HG03175 (cell line): ENCODE data around the gene ANKRD65.
"Not testable (repeated sequence)": the region's sequence is repeated elsewhere in the genome, so short reads cannot be mapped to it uniquely, and the experiment has no call there.

Experiments
- ATAC-seq: cut with Tn5 transposase; IDR thresholded peaks from one replicate; pipeline ENCODE4 v1.9.1; 2021; ENCODE audit warnings: mild to moderate bottlenecking, moderate library complexity; ENCODE audit not compliant: unreplicated experiment

The ANKRD65 gene

DNA sequence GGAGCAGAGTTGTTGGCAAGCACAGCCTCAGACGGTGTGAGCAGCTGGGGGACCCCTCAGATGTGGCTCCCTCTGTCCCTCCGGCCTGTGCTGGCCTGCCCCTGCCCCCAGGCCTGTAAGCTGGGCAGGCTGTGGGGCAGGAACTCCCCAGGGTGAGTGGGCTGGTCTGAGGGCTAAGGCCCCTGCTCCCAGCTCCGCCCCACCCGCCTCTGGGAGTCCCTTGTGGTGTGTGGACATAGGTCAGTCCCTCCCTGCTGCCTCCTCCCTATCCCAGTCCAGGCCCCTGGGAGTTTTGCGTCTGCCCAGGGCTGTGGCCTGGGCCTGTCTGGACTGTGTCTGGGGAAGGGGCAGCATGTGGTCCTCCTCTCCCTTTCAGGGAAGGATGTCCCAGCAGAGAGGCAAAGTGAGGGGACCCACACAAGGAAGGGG, 10.8 kb upstream of the ANKRD65 start:
- ATAC-seq, result no peak

DNA sequence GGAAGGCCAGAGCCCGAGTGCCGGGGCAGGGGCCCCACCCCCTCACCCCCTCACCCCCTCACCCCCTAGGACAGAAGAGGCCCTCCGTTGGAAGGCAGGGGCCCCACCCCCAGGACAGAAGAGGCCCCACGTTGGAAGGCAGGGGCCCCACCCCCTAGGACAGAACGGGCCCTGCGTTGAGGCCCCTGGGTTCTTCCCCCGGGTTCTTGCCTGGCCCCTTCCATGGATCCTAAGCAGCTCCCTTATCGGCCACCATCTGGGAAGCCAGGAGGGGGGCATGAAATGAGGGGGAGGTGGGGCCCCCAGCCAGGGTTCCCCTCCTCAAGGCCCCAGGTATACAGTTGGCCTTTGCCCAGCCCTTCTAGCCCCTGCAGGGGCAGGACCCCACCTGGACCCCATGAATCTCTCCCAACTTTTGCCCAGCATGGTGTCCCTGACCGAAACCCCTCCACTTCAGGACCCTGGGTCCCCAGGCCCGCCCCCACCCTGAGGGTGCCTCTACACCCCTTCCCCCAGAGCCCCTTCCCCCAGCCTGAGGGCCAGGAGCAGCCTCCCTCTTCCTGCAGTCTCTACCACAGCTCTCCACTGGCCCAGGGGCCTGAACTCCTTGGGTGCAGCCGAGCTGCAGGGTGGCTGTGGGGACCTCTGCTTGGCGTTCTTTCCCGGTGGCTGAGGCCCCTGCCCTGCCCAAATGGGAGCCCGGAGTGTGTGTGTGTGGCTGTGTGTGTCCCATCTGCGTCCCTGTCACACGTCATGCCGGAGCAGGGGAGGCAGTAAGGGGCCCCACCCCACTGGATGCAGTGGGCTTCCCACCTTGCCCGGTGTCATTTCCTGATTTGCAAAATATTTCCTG, 10.1 kb upstream of the ANKRD65 start:
- no peak for ATAC-seq

DNA sequence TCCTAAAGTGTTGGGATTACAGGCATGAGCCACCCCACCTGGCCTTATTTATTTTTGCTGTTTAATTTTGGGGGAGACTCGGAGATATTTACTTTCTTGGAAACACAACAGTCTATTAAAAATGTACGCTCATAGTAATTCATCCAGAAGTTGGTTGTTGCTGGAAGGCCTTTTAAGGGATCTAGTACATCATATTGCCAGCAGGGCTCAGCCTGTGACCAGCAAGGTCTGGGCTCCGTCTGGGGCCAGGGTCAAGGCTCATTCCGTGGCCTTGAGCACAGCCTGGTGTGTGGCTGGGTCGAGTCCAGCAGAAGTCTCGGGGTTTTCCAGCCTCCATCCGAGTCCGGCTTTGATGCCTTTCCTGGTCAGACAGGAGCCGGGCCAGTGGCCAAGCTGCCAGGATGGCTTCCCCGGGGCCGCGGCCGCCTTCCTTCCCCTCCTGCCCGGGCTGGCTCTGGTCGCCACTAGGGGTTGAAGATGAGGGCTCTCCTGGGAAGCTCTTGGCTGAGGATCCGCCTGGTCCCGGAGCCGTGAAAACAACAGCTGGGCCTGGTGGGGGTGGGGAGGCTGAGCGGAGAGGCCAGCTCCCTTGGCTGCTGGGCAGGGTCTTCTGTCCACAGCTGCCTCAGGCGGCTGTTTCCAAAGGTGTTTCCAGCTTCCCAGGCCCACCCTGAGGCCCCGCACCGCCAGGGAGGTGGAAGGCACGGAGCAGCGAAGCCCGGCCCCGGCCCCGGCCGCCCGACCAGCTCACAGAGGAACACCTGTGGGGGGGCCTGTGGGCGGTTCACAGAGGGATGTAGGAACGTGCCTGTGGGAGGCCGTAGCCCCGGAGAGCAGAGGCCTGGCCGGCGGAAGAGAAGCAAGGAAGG, 9.3 kb upstream of the ANKRD65 start:
- no peak for ATAC-seq

DNA sequence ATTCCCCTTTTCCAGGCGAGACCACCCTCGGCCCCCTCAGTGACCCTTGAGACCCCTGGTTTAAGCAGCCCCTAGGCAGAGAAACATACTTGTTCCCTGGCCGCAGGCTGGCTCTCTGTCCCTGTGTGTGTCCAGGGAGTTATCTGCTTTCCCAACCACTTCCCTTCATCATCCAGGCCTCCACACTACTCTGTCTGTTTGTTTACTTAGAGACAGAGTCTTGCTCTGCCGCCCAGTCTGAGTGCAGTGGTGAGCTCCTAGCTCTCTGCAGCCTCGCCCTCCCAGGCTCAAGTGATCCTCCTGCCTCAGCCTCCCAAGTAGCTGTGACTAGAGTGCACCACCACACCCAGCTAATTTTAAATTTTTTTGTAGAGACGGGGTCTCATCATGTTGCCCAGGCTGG, 8.6 kb upstream of the ANKRD65 start:
- no peak for ATAC-seq

DNA sequence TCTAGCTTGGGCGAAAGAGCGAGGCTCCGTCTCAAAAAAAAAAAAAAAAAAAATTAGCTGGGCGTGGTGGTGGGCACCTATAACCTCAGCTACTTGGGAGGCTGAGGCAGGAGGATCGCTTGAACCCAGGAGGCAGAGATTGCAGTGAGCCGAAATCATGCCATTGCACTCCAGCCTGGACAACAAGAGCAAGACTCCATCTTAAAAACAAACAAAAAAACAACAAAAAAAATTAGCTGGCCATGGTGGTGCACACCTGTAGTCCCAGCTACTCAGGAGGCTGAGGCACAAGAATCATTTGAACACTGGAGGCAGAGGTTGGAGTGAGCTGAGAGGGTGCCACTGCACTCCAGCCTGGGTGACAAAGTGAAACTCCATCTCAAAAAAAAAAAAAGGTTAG, 7.9 kb upstream of the ANKRD65 start:
- ATAC-seq, result not testable (repeated sequence)

DNA sequence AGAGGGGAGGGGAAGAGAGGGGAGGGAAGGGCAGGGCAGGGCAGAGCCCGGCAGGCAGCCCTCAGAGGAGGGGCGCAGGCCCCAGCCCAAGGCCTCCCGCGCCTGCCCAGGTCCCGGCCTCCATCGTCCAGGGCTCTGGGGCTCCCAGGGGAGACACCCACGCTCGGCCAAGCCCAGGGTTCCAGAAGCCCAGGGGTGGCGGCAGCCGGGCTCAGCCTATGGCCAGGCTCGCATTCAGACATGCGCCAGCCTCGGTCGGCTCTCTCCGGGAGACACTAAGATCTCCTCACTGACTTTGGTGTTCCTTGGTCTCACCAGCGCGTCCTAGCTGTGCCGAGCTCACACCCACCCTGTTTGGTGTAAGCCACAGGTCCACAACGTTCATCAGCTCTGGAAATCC, 7.1 kb upstream of the ANKRD65 start:
- ATAC-seq, result no peak

DNA sequence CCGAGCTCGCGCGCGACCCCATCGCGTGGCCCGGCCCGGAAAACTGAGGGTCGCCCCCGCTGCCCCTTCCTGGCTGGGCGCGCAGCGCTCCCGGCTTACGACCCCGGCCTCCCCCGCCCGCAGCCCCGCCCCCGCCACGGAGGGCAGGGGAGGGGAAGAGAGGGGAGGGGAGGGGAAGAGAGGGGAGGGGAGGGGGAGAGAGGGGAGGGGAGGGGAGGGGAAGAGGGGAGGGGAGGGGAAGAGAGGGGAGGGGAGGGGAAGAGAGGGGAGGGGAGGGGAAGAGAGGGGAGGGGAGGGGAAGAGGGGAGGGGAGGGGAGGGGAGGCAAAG, 6.7 kb upstream of the ANKRD65 start:
- ATAC-seq, result no peak

DNA sequence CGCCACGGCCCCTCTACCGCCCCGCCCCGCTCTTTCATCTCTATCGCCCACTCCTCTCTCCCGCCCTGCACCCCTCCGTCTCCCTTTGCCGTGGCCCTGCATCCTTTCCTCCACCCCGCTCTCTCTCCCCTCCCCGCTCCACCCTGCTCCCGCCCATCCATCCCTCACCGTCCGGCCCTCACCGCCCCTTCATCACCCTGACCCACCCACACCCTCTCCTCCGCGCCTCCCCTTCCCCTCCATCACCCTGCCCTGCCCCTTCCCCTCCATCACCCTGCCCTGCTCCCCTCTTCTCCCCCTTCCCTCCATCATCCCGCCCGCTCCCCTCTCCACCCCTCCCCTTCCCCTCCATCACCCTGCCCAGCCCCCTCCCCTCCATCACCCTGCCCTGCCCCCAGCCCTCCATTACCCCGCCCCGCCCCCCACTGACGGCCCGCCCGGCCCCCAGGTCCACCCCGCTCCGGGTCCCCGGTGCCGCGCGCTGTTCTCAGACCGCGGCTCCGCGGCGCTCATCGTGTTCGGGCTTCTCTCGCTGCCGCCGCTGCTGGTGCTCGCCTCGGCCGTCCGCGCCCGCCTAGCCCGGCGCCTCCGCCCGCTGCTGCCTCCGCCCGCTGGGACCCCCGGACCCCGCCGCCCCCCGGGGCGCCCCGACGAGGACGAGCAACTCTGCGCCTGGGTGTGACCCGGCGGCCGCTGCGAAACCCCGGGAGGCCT, 6.2 kb upstream of the ANKRD65 start:
- no peak for ATAC-seq

DNA sequence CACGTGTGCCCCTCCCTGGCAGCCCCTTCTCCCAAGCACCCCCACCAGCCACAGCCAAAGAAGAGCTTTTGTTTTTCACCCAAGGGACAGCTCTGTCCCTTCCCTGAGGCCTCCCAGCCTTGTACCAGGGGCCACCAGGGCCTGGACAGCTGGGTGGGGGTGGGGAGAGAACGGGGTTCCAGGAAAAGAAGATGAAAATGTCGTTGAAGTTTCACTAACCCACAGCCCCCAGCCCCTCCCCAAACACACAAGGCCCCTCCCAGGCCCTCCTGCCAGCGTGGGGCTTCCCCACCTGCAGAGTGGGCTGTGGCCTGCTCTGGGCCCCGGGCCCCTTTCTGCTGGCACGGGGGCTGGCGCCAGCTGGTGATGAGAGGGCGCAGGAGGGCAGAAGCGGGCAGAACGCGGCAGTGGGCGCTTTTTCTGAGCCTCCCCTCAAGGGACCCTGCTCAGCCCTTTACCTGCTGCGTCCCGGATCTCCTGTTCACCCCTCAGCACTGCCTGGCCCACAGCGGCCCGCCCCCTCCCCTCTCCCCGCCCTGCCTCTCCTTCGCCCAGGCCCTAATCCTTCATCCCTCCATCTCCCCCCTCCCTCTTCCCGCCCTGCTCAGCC, 5.5 kb upstream of the ANKRD65 start:
- no peak for ATAC-seq

DNA sequence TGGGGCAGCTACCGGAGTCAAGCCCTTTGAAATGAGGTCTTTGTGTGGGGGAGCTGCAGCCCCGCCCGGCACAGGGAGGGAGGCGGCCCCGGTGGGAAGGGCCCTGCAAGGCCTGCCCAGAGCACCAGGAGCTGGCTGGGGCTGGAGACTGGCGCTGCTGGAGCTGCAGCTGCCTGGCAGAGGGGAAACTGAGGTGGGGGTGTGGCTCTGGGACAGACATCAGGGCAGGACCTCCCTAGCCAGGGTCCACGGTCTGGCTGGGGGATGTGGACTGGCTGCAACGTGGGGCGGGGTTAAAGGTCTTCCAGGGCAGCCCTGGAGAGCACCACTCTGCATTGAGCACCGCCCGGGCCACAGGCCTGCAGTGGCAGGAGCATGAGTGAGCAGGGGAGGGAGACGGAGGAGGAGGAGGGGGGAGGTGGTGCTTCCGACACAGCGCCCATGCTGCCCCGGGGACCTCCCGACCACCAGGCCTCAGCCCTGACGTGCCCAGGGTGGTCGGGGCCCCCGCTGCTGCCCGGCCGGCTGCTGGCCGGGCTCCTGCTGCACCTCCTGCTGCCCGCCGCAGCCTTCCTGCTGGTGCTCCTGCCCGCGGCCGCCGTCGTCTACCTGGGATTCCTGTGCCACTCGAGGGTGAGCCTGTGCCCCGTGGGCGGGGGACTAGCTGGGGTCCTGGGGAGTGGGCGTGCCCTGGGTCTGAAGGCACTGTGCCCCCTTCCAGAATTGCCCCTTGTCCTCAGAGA, 4.8 kb upstream of the ANKRD65 start:
- no peak for ATAC-seq

DNA sequence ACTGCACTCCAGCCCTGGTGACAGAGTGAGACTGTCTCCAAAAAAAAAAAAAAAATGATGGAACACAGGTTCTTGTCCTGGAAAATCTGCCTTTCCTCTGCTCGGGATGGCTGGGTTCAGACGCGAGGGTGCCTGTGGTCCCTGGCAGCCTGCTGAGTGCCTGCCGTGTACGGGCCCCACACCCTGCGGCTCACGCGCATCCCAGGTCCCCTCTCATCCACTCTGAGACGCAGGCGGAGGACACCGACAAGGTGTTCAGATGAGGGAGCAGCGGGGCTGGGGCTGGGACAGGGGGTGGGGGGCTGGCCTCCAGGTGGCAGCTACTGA, 4.3 kb upstream of the ANKRD65 start:
- ATAC-seq, result no peak

DNA sequence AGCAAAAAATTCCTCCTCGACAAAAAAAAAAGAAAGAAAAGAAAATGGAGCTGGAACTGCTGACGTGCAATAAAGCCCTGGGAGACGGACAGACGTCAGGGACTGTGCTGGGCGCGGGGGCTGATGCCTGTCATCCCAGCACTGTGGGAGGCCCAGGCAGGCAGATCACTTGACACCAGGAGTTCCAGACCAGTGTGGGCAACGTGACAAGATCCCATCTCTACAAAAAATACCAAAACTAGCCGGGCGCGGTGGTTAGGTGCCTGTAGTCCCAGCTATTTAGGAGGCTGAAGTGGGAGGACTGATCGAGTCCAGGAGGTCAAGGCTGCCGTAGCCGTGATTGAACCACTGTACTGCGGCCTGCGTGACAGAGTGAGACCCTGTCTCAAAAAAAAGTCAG, 3.6 kb upstream of the ANKRD65 start:
- no peak for ATAC-seq

DNA sequence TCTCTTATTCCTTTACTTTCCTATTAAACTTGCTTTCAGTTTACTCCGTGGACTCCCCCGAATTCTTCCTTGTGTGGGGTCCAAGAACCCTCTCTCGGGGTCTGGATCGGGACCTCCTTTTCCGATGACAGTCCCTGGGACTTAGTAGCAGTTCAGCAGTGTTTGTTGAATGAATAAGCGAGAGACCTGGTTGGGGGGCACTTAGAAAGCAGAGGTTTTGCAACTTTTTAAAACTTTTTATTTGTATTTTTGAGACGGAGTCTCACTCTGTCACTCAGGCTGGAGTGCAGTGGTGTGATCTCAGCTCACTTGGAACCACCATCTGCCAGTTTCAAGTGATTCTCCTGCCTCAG, 2.1 kb upstream of the ANKRD65 start:
- no peak for ATAC-seq

DNA sequence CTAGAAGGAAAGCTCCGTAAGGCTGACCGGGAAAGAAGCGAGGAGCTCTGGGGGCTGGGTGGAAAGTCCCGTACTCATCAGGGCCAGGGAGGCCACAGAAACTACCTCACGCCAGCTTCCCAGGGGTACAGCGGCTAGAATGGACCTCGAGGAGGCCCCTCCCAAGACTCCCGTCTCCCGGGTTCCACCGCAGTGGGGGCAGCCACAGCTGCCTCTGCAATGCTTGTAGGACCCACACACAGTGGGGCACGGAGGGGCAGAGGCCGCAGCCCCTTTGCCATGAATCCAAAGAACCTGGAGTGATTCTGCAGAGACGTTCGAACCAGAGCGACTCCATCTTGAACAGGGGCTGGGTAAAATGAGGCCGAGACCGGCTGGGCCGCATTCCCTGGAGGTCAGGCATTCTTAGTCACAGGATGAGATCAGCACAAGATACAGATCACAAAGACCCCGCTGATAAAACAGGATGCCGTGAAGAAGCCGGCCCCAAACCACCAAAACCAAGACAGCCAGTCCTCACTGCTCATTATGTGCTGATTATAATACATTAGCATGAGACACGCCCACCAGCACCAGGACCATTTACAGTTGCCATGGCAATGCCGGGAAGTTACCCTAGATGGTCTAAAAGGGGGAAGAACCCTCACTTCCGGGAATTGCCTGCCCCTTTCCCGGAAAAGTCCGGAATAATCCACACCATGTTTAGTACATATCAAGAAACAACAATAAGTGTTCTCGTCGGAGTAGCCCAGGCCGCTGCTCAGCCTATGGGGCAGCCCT, 1.6 kb upstream of the ANKRD65 start:
- no peak for ATAC-seq

DNA sequence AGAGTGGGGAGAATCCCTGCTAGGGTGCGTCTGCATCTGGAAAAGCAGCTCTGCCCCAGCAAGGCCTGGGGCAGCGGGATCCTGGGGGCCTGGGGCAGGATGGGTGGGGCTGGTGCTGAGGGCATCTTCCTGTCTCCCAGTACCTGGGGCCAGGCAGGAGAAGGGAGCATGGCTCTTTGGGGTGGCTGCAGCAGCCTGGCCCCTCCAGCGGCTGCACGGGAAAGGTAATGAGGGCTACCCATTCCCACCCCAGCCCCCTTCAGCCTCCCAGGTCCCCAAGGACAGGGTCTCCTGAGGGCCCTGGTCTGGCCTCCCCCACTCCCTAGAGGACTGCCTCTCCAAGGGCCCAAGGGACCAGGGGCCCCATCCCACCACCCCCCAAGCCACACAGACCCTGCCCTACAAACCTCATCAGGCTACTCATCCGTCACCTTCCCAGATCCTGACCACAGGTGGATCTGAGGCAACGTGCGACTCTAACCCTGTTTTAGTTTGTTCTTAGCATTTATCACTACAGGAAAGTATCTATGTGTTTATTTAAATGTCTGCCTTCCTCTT, 910 bp upstream of the ANKRD65 start:
- ATAC-seq, result no peak

DNA sequence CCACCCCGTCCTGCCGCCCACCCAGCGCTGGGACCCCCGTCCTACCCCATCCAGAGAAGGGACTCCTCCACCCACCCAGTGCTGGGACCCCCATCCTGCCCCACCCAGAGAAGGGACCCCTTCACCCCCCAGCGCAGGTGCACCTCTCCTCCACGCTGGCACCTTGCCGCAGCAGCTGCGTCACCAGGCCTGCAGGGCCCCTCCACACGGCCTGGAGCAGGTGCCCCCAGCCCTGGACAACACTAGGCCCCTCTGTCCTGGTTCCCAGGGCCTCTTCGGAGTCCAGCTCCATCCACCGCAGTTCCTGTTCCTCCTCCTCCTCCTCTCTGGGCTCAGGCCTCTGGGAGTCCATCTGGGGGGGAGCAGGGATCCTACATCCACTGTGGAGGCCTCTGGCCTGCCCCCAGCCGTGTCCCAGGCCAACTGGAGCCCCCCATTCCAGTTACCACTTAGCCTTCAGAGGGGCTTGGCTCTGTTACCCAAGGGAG, 378 bp downstream of the ANKRD65 start:
- ATAC-seq, result no peak

DNA sequence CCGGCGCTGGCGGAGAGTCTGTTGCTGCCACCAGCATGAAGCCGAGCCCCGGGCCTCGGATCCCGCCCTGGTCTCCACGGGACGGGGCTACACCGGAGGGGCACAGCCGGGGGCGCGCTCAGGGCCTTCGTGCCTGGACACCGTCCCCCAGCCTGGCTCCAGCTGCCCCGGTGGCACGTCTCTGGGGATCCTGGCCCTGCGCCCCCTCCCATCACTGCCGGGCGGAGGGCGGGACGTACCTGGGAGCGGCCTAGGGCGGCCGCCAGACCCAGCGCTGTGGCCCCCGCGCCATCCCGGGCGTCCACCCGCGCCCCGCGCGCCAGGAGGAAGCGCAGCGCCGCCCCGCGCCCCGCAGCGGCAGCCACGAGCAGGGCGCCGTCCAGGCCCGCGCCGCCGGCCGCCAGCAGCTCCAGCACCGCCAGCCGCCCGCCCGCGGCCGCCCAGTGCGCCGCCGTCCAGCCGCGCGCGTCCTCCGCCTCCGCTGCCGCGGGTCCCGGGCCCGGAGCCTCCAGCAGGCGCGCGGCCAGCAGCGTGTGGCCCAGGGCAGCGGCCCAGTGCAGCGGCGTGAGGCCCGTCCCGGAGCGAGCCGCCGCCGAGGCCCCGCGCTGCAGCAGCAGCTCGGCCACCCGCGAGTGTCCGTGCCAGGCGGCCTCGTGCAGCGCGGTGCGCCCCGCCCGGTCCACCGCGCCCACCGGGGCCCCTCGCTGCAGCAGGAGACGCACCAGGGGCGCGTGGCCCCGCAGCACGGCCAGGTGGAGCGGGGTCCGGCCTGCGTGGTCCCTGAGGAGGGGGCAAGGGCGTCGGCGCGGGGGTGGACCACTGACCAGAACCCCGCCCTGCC, 1.0 kb downstream of the ANKRD65 start:
- ATAC-seq, result no peak

DNA sequence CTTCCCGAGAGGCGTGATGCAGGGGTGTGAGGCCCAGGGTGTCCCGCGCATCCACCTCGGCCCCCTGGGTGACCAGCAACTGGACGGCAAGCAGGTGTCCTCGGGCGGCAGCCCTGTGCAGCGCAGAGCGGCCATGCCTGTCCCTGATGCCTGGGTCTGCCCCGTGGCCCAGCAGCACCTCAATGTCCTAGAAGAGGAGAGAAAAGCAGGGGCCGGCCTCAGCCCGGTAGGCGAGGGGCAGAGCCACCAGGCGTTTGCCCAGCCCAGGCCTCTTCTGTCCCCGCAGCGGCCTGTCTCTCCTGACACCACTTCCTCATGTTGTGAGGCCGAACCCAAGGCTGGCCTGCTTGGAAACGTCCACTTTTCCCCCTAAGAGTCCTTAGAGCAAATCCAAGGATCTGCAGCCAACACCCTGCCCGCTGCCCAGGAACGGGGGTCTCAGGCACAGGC, 1.7 kb downstream of the ANKRD65 start:
- ATAC-seq, result no peak
